Erythroblast (primary cell): ENCODE data around the gene SMS.

ENCODE experiments used
- DNase-seq, 2 experiments: peaks; one replicate each; lab custom pipeline; 2025; lab: John Stamatoyannopoulos, UW
- GATA1 ChIP-seq: IDR thresholded peaks from 2 replicates; pipeline ENCODE4 v1.6.1; 2011; ENCODE audit warnings: low read depth, mild to moderate bottlenecking, control low read depth, low read length, moderate library complexity
- POLR2A ChIP-seq: IDR thresholded peaks from 2 replicates; pipeline ENCODE4 v1.6.1; 2011; ENCODE audit warnings: mild to moderate bottlenecking, low read length

The SMS gene

DNA sequence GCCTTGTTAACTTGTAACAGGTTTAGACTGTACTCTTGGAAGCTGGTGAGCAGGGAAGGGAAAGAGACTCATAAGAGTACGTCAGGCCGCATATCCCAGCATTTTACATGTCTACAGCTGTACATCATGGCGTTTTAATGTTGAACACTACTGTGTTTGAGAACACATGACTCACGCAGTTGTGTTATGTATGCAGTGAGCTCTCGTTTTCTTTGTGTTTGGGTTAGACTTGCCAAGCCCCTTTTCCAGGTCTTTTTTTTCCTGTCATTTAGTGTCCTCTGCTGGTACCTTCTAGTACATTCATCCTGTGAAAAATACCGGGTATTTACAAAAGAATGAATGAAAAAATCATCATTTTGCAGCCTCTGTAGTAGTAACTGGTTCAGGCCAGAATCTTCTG lies 35.3 kb downstream of the SMS start:
- DNase-seq = peak in 1 of 2 experiments; percentile 14
- TF ChIP-seq GATA1 (no peak), POLR2A (no peak)

GRCh38 chrX:21978346-21978745 lies 37.8 kb downstream of the SMS start:
- DNase-seq = no peak
- no peak for TF ChIP-seq GATA1
- no peak for TF ChIP-seq POLR2A

DNA sequence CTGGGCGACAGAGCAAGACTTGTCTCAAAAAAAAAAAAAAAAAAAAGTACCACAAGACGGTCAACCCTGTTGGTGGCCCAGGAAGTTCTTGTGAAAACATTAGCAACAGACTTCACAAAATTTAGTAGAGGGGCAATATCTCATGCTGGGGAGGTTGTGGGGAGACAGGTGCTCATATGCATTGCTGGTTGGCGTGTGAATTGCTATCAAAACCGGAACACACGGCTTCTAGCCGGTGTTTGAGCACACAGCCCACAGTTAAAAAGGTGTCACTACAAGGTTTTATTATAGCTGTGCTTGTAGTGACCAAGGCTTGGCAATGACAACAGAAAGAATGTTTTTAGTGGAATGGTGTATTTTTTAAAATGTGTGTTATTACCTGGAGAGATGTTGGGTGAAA lies 41.8 kb downstream of the SMS start:
- DNase-seq = no peak
- TF ChIP-seq GATA1 (no peak), POLR2A (no peak)

DNA sequence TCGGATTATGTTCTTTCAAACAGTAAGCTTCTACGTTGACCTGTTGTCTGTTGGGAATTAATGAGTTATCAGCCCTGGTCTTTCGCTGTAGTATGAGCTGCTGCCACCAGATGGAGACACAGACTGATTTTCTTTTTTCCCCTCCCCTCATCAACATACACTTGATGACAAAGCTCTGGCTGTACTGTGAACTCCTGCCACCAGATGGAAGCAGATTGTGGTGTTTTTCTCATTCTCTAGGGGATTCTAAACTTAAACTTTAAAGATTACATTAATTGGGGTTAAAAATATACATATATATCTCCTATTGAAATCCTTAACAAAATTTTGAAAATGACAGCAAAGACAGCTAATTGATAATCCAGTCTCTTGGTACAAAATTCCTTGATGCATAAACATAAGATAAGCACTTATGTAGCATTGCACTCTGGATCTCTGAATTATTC lies 44.8 kb downstream of the SMS start:
- TF ChIP-seq POLR2A (no peak), GATA1 (no peak)
- DNase-seq = peak; percentile 73 to 82

- no peak for TF ChIP-seq GATA1
- TF ChIP-seq POLR2A = no peak
- DNase-seq = no peak
Measured at GRCh38 chrX:21986596-21986995, 46.1 kb downstream of the SMS start.

DNA sequence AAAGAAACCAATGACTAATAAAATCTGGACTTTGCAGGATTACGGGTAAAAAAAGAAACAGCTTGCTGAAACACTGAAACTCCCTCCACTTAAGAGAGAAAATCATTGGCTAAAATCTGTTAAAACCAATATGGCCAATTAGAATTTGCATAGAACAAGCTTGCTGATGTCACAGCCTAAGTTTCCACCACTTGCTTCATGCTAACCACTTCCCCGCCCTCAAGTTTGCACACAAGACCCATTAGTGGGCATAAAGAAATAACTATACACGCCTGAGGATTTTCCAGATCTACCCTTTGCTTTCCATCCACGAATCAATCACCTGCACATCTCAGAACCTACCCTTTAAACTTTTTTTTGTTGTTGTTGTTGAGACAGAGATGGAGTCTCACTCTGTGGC lies 48.9 kb downstream of the SMS start:
- DNase-seq = peak in 1 of 2 experiments; percentile 8
- TF ChIP-seq GATA1 (no peak), POLR2A (no peak)

DNA sequence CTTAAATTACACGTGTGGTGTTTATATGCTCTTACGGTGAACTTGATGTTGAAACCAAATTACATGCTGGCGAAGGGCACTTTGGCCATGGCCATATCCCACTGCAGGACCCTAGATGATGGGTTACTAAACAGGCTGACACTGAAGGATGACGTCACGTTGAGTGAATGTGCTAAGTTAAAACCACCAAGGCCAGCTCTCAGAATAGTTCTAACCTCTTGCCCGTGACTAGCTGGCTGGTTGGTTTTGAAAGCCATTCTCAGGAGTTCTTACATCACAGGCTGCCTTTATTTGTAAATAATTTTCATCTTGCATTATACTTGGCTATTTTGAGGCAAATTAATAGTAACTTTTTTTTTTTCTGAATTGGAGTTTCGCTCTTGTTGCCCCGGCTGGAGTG lies 50.3 kb downstream of the SMS start:
- TF ChIP-seq GATA1 (no peak), POLR2A (no peak)
- DNase-seq = no peak

- DNase-seq = no peak
- TF ChIP-seq GATA1 (no peak), POLR2A (no peak)
Measured at GRCh38 chrX:21991504-21991903, 51.0 kb downstream of the SMS start.

DNA sequence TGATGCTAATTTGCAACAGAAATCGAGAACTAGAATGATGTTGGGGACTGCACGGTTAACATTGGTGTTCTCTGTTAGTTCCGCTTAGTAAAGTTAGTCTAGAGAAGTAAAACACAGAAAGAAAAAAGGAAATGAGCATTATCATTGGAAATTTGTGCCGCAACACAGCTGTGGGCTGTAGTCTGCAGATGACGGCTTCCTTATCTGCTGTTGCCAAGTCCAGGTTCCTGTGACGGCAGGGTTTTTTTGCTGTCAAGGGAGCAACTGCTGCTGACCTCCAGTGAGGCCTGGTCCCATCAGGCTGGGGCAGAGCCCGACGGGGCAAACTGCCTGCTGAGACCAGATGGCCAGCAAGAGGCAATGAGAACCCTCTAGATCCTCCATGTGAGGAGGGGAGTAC lies 52.8 kb downstream of the SMS start:
- DNase-seq = peak; percentile 57 to 73
- TF ChIP-seq GATA1 = no peak

DNA sequence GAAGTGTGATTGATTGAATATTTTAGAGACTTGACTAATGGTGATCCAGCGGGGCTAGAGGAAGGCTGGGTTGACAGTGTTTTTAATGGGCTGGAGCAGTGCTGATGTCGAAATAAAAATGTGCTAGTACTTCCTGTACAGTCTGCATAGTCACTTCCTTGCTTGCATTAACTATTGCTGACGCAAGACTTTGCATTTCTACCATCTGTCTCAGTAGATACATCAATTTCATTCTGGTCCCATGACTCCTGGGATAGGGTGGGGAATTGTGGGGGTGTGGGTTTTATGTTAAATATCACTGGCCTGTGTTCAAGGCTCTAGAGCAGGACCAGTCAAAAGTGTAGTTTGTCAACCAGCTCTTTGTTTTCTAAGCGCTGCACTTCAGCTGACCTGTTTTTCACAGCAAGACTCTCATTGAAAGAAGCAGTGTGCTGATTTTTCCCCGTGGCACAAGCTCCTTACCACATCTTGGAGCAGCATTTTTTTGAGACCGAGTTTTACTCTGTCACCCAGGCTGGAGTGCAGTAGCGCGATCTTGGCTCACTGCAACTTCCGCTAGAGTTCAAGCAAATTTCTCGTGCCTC lies 56.5 kb downstream of the SMS start:
- TF ChIP-seq POLR2A (no peak), GATA1 (no peak)
- DNase-seq = peak; percentile 20 to 61

- TF ChIP-seq POLR2A (no peak), GATA1 (no peak)
- no peak for DNase-seq
Measured at GRCh38 chrX:21998037-21998436, 57.5 kb downstream of the SMS start.

DNA sequence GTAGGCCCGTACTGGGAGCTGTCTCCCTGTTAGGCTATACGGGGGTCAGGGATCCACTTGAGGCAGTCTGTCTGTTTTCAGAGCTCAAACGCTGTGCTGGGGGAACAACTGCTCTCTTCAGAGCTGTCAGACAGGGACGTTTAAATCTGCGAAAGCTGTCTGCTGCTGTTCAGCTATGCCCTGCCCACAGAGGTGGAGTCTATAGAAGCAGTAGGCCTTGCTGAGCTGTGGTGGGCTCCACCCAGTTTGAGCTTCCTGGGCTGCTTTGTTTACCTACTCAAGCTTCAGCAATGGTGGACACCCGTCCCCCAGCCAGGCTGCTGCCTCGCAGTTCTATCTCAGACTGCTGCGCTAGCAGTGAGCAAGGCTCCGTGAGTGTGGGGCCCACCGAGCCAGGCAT lies 64.4 kb downstream of the SMS start:
- no peak for DNase-seq
- TF ChIP-seq POLR2A (no peak), GATA1 (no peak)

- DNase-seq = no peak
- TF ChIP-seq GATA1 = no peak
- TF ChIP-seq POLR2A = no peak
Measured at GRCh38 chrX:22012051-22012450, 71.5 kb downstream of the SMS start.

- no peak for TF ChIP-seq GATA1
- TF ChIP-seq POLR2A = no peak
- DNase-seq = no peak
Measured at GRCh38 chrX:22012931-22013330, 72.4 kb downstream of the SMS start.

GRCh38 chrX:22015139-22015750 lies 74.7 kb downstream of the SMS start:
- TF ChIP-seq GATA1 (no peak), POLR2A (no peak)
- DNase-seq = no peak

DNA sequence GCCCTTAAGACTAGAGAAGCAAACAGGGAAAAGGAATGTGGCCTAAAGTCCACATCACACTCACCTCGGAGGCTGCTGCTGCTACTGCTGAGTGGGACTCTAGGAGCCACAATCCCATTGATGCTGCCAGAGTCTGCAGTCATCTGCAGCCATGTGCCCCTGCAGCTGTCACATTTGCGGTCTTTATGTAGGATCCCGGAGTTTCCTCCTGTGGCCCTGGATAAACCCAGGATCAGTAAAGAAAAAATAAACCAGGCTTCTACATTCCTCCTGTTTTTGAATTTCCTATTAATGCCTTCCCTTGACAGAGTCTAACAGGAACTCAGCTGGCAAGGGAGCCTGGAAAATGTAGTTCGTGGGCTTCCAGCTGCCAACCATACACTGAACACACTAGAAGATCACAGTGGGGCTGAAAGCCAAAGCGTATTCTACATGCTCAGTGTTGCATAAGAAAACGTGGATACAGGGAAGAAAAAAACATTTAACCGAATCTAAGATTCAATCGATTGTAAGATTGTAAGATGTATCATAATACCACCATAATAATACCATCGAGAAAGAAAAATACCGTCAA lies 81.3 kb downstream of the SMS start:
- no peak for DNase-seq
- TF ChIP-seq GATA1 (no peak), POLR2A (no peak)
